GM15510 (cell line): ENCODE results near the gene FAAH2.

Source experiments
- POLR2A ChIP-seq: IDR thresholded peaks from 3 replicates; pipeline ENCODE4 v1.6.1; 2011; ENCODE audit warnings: borderline replicate concordance; ENCODE audit not compliant: insufficient read length; ENCODE audit errors: extremely low read depth

Gene FAAH2

GRCh38 chrX:57286507-57287251 is at the start of gene FAAH2:
Gene FAAH2 (plus strand): TSS chrX:57286706. CDS start chrX:57286826, 120 bp downstream.
- TF ChIP-seq POLR2A = no peak

GRCh38 chrX:57241967-57242366 is 44.5 kb upstream of the FAAH2 start:
- no peak for TF ChIP-seq POLR2A

- TF ChIP-seq POLR2A = no peak
Observed at GRCh38 chrX:57251965-57252364, 34.5 kb upstream of the FAAH2 start.

GRCh38 chrX:57265126-57265525 is 21.4 kb upstream of the FAAH2 start:
- TF ChIP-seq POLR2A = no peak

GRCh38 chrX:57266275-57266674 is 20.2 kb upstream of the FAAH2 start:
- TF ChIP-seq POLR2A = no peak

- no peak for TF ChIP-seq POLR2A
Observed at GRCh38 chrX:57266871-57267270, 19.6 kb upstream of the FAAH2 start.

GRCh38 chrX:57267308-57267707 is 19.2 kb upstream of the FAAH2 start:
- TF ChIP-seq POLR2A = no peak

- no peak for TF ChIP-seq POLR2A
Observed at GRCh38 chrX:57270980-57271379, 15.5 kb upstream of the FAAH2 start.

GRCh38 chrX:57282568-57282967 is 3.9 kb upstream of the FAAH2 start:
- TF ChIP-seq POLR2A = no peak

GRCh38 chrX:57285001-57285400 is 1.5 kb upstream of the FAAH2 start:
- TF ChIP-seq POLR2A = no peak

GRCh38 chrX:57289089-57289488 is 2.6 kb downstream of the FAAH2 start:
- TF ChIP-seq POLR2A = no peak

- TF ChIP-seq POLR2A = no peak
Observed at GRCh38 chrX:57294961-57295360, 8.5 kb downstream of the FAAH2 start.

GRCh38 chrX:57313583-57314215 is 27.2 kb downstream of the FAAH2 start:
- no peak for TF ChIP-seq POLR2A

GRCh38 chrX:57329008-57329407 is 42.5 kb downstream of the FAAH2 start:
- no peak for TF ChIP-seq POLR2A

- TF ChIP-seq POLR2A = no peak
Observed at GRCh38 chrX:57353472-57354132, 67.1 kb downstream of the FAAH2 start.

- TF ChIP-seq POLR2A = no peak
Observed at GRCh38 chrX:57364145-57364544, 77.6 kb downstream of the FAAH2 start.
